Common myeloid progenitor, CD34-positive (primary cell): ENCODE results near the gene SCOC. TPM values are rescaled to one million over a fixed set of nuclear protein-coding genes. Genes with fewer than 3 reads are reported as not detected.

Experiments
- CTCF ChIA-PET: fragments of 350-600 bp; sonication (Branson Sonifier 250); formaldehyde crosslinking; loops from one replicate; lab custom pipeline; 2021; ENCODE audit warnings: antibody characterized with exemption; lab: Charles Lee
- POLR2A ChIA-PET: fragments of 350-600 bp; sonication (Branson Sonifier 250); formaldehyde crosslinking; loops from one replicate; lab custom pipeline; 2021; ENCODE audit warnings: antibody characterized with exemption; lab: Charles Lee
- DNase-seq, 3 donors: peaks; one replicate each; pipeline versions ENCODE4 v3.0.0 to v3.0.0-alpha.2; 2013
- H3K27ac ChIP-seq, 2 experiments: 1 replicate in 1 of 2; 2 replicates in 1 of 2; pipeline ENCODE4 v1.7.0; 2013; ENCODE audit warnings: inconsistent platforms in 2 of 2, low read length in 2 of 2, mild to moderate bottlenecking in 2 of 2, low read depth in 1 of 2, moderate library complexity in 1 of 2; ENCODE audit not compliant: severe bottlenecking in 2 of 2, insufficient read depth in 1 of 2, poor library complexity in 1 of 2
- H3K27me3 ChIP-seq, 5 experiments: replicated peaks in 2 of 5; 1 replicate in 3 of 5; 2 replicates in 2 of 5; pipeline versions ENCODE4 v1.6.1 to v1.7.0; 2013; ENCODE audit warnings: low read length in 4 of 5, mild to moderate bottlenecking in 2 of 5, moderate library complexity in 2 of 5, inconsistent platforms in 1 of 5; ENCODE audit not compliant: insufficient read depth in 5 of 5, control insufficient read depth in 4 of 5
- H3K36me3 ChIP-seq, 4 experiments: 1 replicate in 2 of 4; 2 replicates in 2 of 4; pipeline versions ENCODE4 v1.6.1 to v1.7.0; 2013; ENCODE audit warnings: low read length in 3 of 4, control low read depth in 1 of 4, mild to moderate bottlenecking in 1 of 4; ENCODE audit not compliant: control insufficient read depth in 4 of 4, insufficient read depth in 4 of 4
- H3K4me1 ChIP-seq, 4 experiments: 1 replicate in 3 of 4; 2 replicates in 1 of 4; pipeline versions ENCODE4 v1.6.1 to v1.7.1; 2013; ENCODE audit warnings: low read length in 3 of 4, mild to moderate bottlenecking in 3 of 4, control low read depth in 1 of 4, inconsistent platforms in 1 of 4, moderate library complexity in 1 of 4; ENCODE audit not compliant: control insufficient read depth in 4 of 4, insufficient read depth in 4 of 4; ENCODE audit errors: control extremely low read depth in 1 of 4
- H3K4me3 ChIP-seq, 7 experiments: 1 replicate in 4 of 7; 2 replicates in 3 of 7; pipeline versions ENCODE4 v1.5.1 to v1.7.0; 2013; ENCODE audit warnings: mild to moderate bottlenecking in 7 of 7, low read length in 6 of 7, moderate library complexity in 6 of 7, inconsistent platforms in 2 of 7, low read depth in 2 of 7, control low read depth in 1 of 7; ENCODE audit not compliant: insufficient read depth in 4 of 7, control insufficient read depth in 1 of 7; ENCODE audit errors: extremely low read depth in 1 of 7
- H3K9me3 ChIP-seq, 5 experiments: 1 replicate in 4 of 5; 2 replicates in 1 of 5; pipeline versions ENCODE4 v1.6.1 to v1.7.1; 2013; ENCODE audit warnings: low read length in 4 of 5, mild to moderate bottlenecking in 2 of 5, inconsistent platforms in 1 of 5, low read depth in 1 of 5, moderate library complexity in 1 of 5; ENCODE audit not compliant: control insufficient read depth in 4 of 5, insufficient read depth in 2 of 5; ENCODE audit errors: control extremely low read depth in 1 of 5
- WGBS: methylation state at CpG from one replicate; pipeline ENCODE4 v1.1.5; 2013; ENCODE audit not compliant: insufficient coverage; 5-methylcytosine and 5-hydroxymethylcytosine counted together
- polyA plus RNA-seq: library from polyadenylated mRNA; unstranded; fragments of 120-200 nt; gene quantifications from one replicate; pipeline ENCODE4 v1.2.1, GENCODE V29; 2013

SCOC gene
- 45.3 TPM for polyA plus RNA-seq

DNA sequence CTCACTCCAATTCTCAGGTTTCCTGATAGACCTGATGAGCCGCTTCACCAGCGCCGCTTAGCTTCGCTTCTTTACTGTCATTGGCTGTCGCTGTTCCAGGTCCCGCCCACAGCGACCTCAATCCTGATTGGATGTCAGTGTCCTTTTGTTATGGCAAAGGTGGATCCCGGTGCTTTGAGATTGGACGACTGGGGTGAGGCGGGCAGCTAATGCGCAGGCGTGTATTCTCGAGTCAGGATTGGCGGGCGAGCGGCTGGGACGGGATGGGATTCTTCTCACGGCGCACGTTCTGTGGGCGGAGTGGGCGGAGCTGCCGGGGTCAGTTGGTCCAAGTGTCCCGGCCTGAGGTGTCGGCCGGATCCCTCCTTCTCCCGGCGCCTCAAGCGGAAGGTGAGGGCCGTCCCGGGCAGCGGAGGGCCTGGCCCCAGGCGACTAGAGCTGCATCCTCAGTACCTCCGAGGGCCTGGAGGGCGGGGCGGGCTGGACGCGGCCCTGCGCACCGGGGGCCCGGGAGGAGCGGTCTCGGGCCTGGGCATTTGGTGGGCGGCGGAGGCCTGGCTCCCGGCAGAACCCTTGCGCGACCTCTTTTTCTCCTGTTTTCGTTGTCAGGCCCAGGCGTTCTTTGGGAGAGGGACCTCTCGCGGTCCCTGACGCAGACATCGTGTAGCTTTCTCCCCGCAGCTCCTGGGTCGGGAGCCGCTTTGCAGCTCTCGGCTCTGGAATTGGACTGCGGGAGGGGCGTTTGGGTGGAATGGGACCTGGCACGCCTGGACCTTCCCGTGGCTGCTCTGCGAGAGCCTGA, at the start of gene SCOC:
Gene SCOC (plus strand): TSS at position 319 of the 802 bp plus-strand sequence. CDS start 5,525 bp downstream, outside the sequence.
- CTCF ChIA-PET, result interaction anchor here (0.6 to 3.9 kb wide), 13 partner anchors 9 to 54 kb away, joined by 3 to 35 read pairs (median 3); partner anchors contain the start of gene CLGN
- under 1% methylated on average over 54 of the region's 63 CpGs for WGBS
- peaks cover 3 to 29% (median 16%) of the 10 kb centered on the region in 4 experiments for H3K4me1 ChIP-seq
- POLR2A ChIA-PET, result interaction anchor here (1.0 kb wide), 1 partner anchor 20 kb away, joined by 3 read pairs; no protein-coding TSS in a partner anchor
- H3K4me3 ChIP-seq, result peak within 1 kb of the TSS; percentile 82 to 100 (median 99)
- H3K9me3 ChIP-seq, result no peaks in the 10 kb centered on the region
- H3K27me3 ChIP-seq, result no peaks in the 10 kb centered on the region
- DNase-seq, result peak; percentile 98 to 99 (median 99)
- peak within 1 kb of the TSS; percentile 81 to 92 for H3K27ac ChIP-seq
- no peaks in the 10 kb centered on the region for H3K36me3 ChIP-seq

DNA sequence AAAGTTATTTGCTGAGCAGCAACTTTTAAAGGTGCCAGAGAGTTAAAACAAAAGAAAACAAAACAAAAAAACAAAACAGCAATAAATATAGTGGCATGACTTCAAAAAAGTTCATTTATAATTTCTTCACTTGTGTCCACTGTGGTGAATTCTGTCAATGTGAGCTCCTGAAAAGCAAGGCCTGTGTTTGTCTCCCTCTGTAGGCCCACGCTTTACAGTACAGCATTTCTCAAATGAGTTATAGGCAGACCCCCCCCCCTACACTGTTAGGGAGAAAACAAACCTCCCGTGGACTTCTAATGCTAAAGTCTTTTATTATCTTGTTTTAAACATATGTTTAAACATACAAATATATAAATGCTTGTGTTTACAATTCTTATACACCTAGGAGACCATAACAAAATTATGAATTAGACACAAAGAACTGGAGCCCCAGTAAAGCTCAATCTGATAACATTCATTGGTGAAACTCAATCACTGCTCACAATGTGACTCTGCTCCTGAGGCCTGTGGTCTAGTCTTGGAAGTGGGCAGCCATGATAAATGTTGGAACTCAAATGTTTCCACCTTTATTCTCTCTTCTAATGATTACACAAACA, 47.0 kb upstream of the SCOC start:
- Histone ChIP-seq H3K4me1 (peaks cover 3 to 11% (median 9%) of the 10 kb centered on the region in 4 experiments), H3K4me3 (no peak overlapping the region), H3K27ac (no peak overlapping the region), H3K36me3 (no peaks in the 10 kb centered on the region), H3K27me3 (no peaks in the 10 kb centered on the region), H3K9me3 (peaks cover 0 to 10% (median 0%) of the 10 kb centered on the region in 5 experiments)
- POLR2A ChIA-PET, result interaction anchor here (0.7 kb wide), 1 partner anchor 26 kb away, joined by 5 read pairs; no protein-coding TSS in a partner anchor
- no CpG with 5 or more reads among the region's 2 CpGs for WGBS
- peak; percentile 59 to 78 (median 76) for DNase-seq
- CTCF ChIA-PET, result interaction anchor here (0.7 to 3.8 kb wide), 20 partner anchors 14 to 593 kb away, joined by 3 to 24 read pairs (median 4); partner anchors contain the start of gene SCOC

DNA sequence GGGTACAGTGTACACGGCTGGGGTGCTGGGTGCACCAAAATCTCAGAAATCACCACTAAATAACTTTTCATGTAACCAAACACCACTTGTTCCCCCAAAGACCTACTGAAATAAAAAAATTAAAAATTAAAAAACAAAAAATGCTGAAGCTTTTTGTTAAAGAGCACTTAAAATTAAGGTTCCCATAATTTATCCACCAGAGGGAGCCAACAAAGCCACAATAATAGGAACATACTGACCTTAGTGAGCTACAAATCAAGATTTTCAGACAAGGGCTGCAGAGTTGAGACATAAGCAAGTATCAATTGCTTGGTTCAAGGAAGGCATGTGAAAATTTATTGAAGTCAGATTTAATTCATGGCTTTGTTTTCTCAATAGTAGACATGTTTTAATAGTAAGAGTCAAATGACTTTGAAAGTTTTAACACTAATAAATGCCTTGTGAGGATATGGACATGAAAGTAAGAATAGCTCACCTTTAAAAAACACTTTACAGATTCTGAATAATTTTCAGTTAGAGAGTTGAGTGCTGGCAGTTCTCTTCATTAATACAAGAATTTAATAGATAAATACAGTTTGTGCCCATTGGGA, 43.0 kb upstream of the SCOC start:
- no CpG with 5 or more reads among the region's 1 CpG for WGBS
- ChIA-PET CTCF (interaction anchor here (0.7 to 2.6 kb wide), 26 partner anchors 9 to 523 kb away, joined by 3 to 22 read pairs (median 4); no protein-coding TSS in a partner anchor), POLR2A (interaction anchor here (0.6 kb wide), 1 partner anchor 302 kb away, joined by 4 read pairs; no protein-coding TSS in a partner anchor)
- peak; percentile 61 to 68 (median 67) for DNase-seq
- no peaks in the 10 kb centered on the region for H3K27me3 ChIP-seq
- H3K36me3 ChIP-seq, result no peaks in the 10 kb centered on the region
- H3K27ac ChIP-seq, result no peak overlapping the region
- H3K4me3 ChIP-seq, result no peak overlapping the region
- peaks cover 0 to 19% (median 16%) of the 10 kb centered on the region in 4 experiments for H3K4me1 ChIP-seq
- H3K9me3 ChIP-seq, result no peaks in the 10 kb centered on the region

DNA sequence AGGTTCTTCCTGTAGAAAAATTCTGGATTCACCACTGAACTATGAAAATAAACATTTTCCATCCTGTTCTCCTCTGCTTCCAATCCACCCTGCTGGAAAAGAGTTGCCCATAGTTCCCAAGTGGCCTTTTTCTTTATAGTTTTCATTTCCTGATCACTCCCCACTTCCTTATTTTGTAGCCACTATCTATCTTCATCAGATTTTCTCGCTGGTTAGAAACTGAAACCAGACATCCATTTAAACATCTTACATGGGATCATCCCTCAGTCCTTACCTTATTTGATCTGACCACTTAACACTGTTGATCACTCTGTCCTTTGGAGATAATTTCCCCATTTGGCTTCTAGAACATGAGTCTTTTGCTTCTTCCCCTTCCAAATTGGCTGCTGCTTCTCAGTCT, 42.2 kb upstream of the SCOC start:
- WGBS, result 0% methylated on average over 1 of the region's 1 CpG
- DNase-seq, result peak; percentile 25 to 78 (median 65)
- H3K9me3 ChIP-seq, result no peaks in the 10 kb centered on the region
- H3K36me3 ChIP-seq, result no peaks in the 10 kb centered on the region
- no peaks in the 10 kb centered on the region for H3K27me3 ChIP-seq
- POLR2A ChIA-PET, result no interaction called here
- H3K4me3 ChIP-seq, result peak overlapping the region in 2 of 7 experiments; percentile 33 to 60
- no peak overlapping the region for H3K27ac ChIP-seq
- CTCF ChIA-PET, result interaction anchor here (1.0 to 2.6 kb wide), 13 partner anchors 12 to 522 kb away, joined by 3 to 22 read pairs (median 5); no protein-coding TSS in a partner anchor
- peaks cover 0 to 20% (median 16%) of the 10 kb centered on the region in 4 experiments for H3K4me1 ChIP-seq

DNA sequence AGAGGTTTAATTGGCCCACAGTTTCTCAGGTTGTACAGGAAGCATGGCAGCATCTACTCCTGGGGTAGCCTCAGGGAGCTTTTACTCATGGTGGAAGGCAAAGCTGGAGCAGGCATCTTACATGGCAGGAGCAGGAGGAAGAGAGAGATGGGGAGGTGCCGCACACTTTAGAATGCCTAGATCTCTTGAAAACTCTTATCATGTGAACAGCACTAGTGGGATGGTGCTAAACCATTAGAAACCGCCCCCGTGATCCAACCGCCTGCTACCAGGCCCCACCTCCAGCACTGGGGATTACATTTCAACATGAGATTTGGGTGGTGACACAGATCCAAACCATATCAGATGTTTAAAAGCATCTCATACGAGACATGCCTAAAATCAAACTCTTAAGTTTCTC, 41.6 kb upstream of the SCOC start:
- WGBS, result 91% methylated on average over 4 of the region's 5 CpGs
- ChIA-PET CTCF (interaction anchor here (1.0 to 2.3 kb wide), 7 partner anchors 20 to 521 kb away, joined by 3 to 12 read pairs (median 4); no protein-coding TSS in a partner anchor), POLR2A (no interaction called here)
- no peaks in the 10 kb centered on the region for H3K27me3 ChIP-seq
- no peak overlapping the region for H3K4me3 ChIP-seq
- no peaks in the 10 kb centered on the region for H3K9me3 ChIP-seq
- DNase-seq, result no peak
- no peaks in the 10 kb centered on the region for H3K36me3 ChIP-seq
- peaks cover 0 to 20% (median 16%) of the 10 kb centered on the region in 4 experiments for H3K4me1 ChIP-seq
- H3K27ac ChIP-seq, result no peak overlapping the region

DNA sequence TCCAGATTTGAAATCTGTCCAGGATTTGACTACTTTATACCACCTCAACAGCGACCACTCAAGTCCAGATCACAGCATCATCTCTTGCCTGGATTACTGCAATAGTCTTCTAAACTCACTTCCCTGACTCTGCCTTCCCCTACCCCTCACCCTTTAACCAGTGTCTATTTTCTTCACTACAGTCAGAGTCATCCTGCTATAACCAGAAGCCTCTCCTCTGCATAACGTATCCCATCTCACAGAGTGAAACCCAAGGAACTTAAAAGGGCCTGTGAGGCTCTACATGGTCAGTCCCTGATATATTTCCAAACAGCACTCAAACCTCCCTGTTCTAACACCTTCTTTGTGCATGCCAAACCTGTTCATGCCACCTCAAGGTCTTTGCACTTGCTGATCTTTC, 40.7 kb upstream of the SCOC start:
- Histone ChIP-seq H3K36me3 (no peaks in the 10 kb centered on the region), H3K27me3 (no peaks in the 10 kb centered on the region), H3K27ac (no peak overlapping the region), H3K4me1 (peaks cover 0 to 20% (median 16%) of the 10 kb centered on the region in 4 experiments), H3K9me3 (no peaks in the 10 kb centered on the region), H3K4me3 (no peak overlapping the region)
- DNase-seq, result no peak
- ChIA-PET CTCF (interaction anchor here (1.0 to 1.5 kb wide), 2 partner anchors 24 to 34 kb away, joined by 3 to 4 read pairs; no protein-coding TSS in a partner anchor), POLR2A (no interaction called here)
- 97% methylated on average over 2 of the region's 2 CpGs for whole genome bisulfite sequencing
